ENCODE data around the gene CERS6.

CERS6 gene

DNA sequence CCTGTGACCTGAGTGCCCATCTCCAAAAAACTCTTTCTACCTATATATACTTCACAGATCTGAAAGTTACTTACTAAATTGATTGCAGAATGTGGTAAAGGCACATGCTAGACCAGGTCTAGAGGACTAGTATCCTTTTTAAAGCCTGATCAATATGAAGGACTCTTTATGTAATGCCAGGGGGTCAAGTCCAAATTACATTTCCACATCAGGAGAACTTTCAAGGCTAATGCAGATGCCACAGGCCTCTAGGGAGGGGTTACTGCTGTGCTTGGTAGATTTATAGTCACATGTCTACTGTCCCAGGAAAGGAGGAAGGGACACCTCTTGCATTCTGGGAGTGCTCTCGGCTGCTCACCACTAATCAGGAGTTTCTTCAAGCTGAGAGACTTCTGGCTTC, 227.9 kb downstream of the CERS6 start:
- no peak for DNase-seq

DNA sequence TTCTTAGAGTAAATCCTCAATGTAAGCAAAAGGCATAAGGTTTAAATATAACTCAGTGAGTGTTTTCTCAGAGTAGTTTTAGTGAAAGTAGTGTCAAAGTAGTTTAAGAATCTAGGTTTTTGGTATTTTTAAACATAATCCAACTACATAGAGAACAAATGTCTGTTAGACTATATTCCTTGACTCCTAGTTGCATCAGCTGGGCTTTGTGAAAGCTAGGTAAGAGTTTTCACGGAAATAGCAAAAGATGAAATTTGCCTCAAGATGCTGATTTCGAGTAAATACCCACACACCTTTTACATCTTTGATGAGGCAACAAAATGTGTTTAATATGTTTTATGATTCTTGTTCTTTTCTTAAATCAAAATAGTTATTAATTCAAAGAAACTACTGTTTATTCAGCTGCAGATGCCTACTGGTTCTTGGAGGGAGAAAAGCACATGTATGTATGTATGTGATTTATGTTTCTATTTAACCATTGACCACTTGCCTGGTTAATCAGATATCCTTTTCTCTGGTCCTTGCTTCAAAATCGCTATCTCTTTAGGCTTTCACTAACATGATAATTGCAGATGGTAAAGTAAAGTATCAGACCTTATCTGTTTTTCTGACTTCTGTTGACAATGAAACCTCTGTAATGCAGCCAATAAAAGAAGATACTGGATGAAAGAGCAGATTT, 229.0 kb downstream of the CERS6 start:
- DNase-seq = no peak

DNA sequence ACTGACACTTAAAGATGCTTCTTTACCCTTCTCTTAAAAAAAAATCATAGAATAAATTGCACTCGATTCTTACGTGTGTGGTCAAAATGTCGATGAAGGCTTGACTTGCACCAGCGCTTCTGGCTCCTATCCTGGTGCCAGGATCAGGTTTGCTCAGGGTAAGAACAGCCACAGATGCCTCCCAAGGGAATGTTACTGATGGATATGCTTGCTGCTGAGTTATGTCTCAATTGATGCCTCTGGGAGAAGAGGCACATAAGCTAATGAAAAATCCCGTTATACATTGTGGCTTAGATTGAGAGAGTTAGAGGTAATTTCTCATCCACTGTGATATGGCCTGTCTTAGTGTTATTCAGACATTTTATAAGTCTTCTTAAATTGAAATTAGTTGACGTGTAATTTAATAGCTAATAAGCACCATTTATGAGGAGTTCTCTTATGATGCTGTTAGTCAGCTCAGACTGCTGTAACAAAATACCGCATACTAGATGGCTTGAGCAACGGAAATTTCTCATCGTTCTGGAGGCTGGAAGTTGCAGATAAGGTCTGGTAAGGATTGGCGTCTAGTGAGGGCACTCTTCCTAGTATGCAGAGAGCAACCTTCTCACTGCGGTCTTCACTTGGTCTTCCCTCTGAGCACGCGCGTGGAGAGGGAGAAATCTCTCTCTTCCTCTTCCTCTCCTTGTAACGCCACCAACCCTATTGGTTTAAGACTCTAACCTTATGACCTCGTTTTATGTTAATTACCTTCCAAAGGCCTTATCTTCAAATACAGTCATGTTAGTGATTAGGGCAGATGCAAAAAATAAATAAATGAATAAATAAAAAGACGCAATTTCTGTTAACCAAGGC, 229.8 kb downstream of the CERS6 start:
- DNase-seq = no peak

DNA sequence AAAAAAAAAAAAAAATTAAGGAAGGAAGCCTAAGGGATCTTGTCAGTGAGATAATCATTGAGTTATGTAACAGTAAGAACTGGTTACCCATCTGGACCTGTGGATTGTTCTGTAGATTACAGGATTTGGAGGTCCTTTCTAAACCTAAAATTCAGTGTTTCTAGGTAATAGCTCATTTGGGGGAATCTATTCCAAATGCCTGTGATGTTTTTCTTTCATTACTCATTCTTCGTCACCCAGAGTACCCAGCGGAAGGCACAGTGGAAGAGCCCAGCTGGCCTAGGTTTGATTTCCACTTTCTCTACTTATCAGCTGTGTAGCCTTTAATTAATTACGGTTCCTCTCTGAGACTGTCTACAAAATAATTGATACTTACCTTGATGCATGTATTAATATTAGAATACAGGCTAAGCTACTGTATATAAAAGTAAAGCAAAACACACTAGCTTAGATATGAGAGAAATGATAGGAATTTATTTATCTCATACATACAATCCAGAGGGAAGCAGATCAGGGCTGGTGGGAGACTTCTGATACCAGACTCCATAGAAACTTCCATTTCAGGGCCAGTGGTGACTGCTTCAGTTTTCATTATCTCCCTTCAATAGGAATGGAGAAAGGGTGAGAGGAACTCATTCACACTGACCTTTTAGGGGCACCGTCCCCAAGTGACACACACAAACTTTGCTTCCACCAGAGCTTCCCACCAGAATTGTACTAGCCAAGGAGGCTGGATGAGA, 230.6 kb downstream of the CERS6 start:
- DNase-seq = no peak

DNA sequence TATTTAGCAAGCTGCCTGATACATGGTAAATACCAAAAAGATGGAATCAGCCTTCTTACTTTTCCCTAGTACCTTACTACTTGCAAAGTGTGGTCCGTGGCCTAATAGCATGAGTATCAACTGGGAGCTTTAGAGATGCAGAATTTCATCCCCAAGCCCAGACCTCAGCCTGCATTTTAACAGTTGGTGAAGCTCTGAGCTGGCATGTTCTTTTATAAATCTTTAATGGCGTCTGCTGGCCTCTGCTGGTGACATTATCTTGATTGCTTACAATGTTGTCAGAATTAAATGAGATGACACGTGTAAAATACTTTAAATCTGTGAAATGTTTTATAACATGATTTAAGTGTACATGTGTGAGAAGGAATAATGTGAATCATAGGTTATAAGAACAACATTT, 231.2 kb downstream of the CERS6 start:
- DNase-seq = peak; percentile 17

DNA sequence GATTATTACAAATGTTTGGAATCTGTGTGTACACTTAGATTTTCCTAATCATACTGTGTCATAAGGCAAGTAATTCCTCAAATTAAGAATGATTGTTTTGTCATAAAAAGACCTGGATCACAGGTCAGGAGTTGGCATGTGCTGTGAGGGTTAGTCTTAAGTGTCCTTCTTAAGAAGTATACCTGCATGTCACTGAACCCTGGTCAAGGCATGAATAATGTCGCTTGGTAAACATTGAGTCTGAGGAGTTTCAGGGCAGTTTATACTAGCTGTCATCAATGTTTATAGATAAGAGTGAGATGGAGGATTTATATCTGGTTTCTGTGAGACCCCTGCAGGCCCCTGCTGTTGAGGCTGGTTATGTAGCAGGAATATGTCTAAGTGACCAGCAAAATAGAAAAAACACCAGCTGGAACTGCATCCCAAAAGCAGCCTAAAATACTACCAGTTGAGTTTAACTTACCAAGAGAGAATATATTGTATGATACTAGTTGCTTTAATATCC, 234.4 kb downstream of the CERS6 start:
- DNase-seq = no peak

DNA sequence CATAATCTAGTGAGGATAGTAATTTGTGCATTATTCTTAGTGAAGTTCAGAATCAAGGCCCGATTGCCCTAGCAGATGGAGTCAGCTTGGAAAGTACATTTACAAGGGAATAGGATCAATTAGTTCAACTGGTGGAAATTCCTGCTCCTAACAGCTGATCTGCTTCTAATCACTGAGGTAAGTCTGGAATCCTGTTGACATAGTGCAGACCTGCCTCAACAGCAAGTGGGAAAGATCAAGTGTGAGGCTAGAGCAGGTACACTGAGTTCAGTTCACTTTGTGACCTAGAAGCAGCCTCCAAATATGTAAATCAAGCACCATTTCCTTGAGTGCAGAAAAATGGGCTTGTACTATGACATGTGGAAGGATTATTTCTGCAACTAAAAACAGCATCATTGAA, 235.1 kb downstream of the CERS6 start:
- DNase-seq = no peak

DNA sequence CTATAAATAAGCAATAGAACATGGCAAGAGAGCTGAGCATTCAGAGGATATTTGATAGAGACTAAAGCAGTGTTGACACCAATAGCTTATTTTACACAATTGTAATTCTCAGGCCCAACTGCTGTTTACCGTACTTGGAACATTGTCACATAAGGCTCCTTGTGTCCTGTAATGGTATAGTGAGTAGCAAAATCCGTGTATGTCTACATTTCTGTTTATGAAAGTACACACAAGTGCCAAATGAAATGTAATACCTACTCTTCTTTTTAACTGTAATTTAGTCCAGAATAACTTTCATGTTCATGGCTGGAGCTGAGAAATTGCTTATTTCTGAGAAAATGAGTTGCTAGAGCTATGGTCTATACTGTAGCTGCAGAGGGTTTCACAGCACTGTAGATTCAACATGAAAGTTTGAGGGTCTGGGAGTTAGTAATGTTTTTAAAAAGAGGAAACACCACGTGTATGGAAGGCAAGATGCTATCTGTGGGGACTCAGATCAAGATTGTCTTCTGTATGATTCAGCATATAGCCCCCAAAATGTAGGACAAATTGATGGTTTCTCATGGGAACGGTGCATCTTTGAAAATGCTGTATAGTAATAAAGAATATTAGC, 236.2 kb downstream of the CERS6 start:
- DNase-seq = no peak

DNA sequence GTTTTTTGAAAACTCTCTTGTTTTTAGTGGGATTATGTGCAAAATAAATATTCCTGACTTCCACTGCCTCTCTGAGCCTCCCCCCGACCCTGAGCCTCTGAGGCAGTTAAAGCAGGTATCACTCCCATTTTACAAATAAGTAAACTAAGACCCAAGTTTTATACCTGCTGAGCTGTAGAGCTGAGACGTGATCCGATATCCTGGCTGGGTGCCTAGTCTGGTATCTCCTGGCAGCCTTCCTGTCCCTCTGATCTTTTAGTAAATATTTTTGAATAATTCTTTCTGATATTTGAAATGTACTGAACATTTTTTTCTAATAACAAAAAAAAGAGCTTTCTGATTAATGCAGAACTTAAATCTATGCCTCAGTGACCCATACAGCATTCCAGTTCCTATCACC, 238.1 kb downstream of the CERS6 start:
- DNase-seq = no peak

DNA sequence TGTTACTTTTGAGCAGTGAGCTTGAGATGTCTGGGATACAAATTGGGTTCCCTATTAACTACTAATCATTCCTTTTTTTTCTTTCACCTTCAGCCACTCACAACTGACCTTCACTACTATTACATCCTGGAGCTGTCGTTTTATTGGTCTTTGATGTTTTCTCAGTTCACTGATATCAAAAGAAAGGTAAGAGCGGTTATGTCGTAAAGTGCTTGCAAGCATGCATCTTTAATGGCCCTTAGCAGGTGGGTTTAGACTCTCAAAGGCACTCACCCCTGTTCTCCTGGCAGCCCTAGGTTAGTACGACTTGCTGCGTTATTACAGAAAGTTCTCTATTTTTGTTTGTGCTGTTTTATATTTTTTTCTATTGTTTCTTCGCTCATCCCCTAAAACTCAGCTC, 238.8 kb downstream of the CERS6 start:
- DNase-seq = peak; percentile 15

DNA sequence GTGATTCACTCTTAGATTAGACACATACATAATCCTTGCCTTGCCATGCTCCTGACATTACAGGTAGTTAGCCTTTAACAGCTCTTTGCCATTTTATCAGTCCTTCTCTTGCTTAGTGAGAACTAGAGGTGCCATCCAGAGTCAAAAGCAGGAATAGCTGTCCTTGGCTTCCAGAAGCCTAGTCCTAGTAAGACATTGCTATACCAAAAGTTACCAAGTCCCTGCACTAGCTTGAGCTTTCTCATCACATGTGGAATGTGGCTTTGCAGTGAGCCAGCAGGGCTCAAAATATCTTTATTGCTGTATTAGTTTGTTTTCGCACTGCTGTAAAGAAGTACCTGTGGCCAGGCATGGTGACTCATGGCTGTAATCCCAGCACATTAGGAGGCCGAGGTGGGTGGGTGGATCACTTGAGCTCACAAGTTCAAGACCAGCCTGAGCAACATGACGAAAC, 241.6 kb downstream of the CERS6 start:
- DNase-seq = no peak

DNA sequence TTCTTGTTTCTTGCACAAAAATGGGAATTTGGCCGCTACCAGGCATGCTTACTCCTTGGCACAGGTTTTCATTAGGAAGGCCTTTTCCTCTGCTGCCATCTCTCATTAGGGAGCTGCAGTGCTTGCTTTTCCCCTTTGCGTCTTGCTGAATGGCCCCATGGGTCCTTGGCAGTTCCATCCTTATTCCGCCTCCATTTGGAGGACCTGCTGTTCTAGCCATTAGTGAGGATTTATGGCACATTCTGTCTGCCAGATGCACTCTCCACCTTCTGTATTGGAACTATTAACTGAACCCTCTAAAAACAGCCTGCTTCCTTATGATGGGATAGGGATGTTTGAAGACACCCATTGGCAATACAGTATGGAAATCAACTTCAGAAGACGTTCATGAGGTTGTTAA, 242.9 kb downstream of the CERS6 start:
- DNase-seq = no peak

DNA sequence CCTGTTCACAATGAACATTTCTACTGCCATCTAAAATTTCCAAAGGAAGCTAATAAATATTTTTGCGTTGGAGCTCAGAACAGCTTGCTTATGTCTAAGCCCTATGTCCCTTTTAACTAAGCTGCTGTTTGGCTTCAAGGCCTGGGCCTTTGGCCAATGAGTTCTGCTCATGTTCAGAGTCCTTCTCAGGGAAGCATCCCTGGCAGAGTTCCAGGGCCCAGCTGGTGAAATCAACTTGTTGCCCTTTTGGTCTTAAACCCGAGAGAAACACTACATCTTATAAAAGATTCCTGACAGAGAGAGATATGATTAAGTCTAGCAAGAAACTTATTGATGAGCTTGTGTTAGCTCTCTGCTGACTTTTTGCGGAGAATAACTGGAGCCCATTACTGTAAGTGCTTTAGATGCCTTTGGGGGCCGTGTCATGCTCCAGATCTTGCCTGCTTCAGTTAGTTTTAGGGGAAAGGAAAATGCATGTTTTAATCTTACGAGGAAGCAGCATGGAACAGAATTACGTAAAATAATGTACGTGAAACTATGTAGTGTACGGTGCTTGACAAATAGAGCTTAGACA, 243.9 kb downstream of the CERS6 start:
- DNase-seq = no peak

DNA sequence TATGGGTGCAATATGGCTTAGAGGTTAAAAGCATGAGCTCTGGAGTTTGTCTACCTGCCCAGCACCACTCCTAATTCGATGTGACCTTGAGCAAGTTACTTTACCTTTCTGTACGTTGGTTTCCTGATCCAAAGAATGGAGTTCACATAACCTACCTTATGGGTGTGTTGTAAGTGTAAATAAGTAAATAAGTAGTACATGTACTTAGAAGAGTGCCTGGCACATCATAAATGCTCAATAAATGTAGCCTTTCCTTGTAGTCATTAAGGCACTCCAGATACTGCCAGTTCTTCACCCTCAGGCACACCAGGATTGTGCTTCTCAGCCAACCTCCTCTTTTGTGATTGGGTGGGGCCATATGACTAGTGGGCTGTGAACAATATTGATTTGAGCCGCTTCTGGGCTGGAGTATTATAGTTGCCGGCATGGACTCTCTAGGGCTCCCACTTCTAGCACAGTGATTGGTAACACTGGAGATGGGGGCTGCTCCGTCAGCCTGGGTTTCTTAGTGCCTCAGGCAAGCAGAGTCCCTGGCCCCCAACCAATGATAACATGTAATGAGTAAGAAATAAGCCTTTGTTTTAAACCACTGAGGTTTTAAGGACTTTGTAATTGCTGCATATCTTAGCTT, 244.7 kb downstream of the CERS6 start:
- no peak for DNase-seq

DNA sequence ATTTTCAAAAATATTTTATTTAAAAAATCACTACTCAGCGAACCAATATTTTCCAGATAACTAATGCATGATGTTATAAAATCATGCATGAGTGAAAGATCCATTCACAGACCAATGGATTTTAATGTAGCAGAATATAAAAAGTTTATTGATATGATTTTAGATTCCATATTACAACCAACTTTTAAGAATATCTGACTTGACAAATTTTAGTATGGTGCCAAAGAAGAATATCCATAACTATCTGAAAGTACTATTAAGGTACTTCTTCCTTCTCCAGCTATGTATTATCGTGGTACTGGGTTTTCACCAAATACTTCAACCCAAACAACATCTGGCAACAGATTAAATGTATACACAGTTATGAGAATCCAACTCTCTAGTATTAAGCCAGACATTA, 246.5 kb downstream of the CERS6 start:
- no peak for DNase-seq

DNA sequence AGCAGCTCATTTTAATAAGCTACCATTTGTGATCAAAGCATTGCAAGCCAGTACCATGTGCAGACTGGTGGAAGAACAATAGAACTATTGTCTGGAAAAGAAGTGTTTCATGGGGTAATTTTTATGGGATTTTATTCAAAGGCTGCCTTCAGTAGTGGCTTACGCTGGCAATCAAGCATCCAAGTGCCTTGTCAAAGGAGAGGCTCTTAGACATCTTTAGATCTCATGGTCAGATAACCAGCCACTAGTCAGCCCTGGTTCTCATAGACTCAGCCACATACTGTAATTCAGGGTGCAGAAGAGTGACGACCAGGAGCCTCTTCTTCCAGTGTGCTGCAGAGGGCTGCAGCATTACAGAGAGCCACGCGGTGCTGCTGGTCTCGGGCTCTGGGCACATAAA, 247.9 kb downstream of the CERS6 start:
- DNase-seq = no peak

DNA sequence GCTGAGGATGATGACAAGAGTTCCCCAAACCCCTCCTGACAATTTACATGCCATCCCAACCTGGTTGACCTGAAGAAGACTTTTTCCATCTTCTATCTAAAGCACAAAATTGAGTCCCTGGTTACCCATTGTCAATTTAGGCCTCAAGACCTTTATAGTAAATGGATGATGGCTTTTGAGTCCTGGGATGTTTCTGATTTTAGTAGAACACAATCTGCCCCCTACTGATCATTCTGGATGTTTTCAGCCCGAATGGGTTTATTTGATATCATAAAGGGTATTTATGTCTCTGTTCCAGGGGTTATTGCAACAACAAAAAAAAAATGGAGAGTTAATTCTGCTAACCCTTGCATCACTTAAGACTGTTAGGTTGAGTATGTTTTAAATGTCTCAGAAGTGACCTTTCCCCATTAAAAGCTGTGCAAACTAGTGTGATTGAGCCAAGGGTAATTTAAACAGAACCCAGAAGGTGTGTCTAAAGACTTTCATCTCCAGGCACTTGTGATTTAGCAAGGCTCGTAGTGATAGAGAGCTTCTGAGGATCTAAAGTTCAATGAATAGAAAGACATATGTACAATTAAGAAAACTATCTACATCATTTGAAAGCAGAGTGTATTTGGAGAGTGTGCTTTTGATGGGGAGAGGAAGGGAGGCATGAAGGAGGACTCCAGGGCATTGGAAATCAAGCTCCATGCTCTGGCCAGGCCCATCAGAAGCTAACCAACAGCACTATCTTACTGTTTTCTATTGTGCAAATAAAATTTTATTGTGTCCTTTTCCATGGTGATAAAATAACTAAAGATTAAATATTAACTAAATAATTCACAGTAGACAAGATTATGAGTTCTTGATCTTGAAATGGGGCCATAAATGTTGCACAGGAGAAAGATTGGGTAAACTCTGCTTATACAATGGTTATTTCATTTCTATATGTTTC, 249.7 kb downstream of the CERS6 start:
- DNase-seq = no peak

DNA sequence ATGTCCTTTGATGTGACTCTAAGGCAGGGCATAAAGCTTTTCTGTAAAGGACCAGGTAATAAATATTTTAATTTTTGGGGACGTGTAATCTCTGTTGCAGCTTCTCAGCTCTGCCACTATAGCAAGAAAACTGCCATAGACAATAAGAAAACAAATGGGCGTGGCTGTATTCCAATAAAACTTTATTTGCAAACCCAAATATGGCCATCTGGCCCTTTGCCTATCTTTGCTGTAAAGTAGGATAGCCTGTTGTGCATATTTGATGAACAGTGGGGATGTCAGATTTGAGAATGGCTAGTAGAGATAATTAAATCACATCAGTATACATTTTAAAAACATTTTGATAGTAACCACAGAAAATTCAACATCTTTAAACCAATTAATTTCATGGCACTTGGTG, 250.7 kb downstream of the CERS6 start:
- no peak for DNase-seq

DNA sequence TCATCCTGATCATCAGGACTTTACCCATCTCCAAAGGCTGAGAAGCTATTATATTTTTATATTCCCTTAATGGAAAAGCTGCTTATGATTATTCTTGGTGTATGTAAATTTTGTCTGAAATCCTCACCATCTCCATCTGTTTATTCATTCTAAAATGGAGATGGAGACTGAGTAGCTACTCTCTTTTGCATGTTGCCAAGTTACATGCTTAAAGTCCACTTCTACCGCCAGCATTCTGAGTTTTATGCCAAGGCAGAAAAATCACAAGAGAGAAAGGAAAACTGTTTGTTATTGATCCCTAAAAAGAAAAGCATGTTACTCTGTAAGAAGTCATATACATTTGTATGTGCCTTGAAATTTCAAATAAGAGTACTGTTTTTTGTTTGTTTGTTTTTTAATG, 252.0 kb downstream of the CERS6 start:
- DNase-seq = no peak

DNA sequence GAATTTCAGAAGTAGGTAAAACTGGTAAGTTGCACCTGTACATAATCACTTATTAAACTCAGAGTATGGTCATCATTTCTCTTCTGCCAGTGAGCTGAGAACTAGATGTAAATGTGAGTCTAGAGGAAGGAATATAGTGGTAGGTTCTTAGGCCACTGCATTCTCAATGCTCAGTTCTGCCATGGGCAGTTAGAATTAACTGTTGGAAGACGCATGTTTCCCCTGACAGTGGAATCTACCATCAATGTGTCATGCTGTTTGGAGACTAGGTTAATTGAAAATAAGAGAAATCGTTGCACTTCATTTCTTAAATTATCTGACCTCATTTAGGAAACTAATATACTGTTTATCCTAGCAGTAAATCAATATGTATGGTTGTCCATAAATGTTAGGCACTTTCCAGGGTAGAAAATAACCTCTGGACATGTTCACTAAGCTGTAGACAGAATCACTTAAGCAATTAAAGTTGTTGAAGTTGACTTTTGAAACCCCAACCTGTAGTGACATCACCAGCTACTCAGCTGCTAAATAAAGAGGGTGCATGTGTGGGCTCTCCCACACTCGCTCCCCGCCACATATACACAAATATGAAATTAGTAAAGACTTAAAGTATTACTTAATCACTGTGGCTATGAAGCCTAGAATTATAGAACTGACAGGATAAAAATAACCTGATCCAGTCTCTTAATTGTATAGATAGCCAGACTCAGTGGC, 254.8 kb downstream of the CERS6 start:
- DNase-seq = no peak
